Trophoblast cell (in vitro differentiated cells and primary cell): ENCODE measurements around the gene PEPD.

Experiments used
- DNase-seq, 2 donors: peaks; one replicate each; pipeline ENCODE4 v3.0.0-alpha.2; 2016
- H2AFZ ChIP-seq: 2 replicates; pipeline ENCODE4 v1.6.1; 2013; ENCODE audit warnings: low read length, moderate library complexity, mild to moderate bottlenecking; ENCODE audit not compliant: insufficient read depth, poor library complexity
- H2AK5ac ChIP-seq: 2 replicates; pipeline ENCODE4 v1.6.1; 2013; ENCODE audit warnings: mild to moderate bottlenecking, low read length
- H2BK120ac ChIP-seq: 2 replicates; pipeline ENCODE4 v1.6.1; 2013; ENCODE audit warnings: low read length, mild to moderate bottlenecking, moderate library complexity; ENCODE audit not compliant: insufficient read depth, poor library complexity
- H2BK12ac ChIP-seq: 2 replicates; pipeline ENCODE4 v1.6.1; 2013; ENCODE audit warnings: mild to moderate bottlenecking, low read length, moderate library complexity
- H2BK5ac ChIP-seq: 2 replicates; pipeline ENCODE4 v1.6.1; 2013; ENCODE audit warnings: low read length, low read depth, moderate library complexity, mild to moderate bottlenecking; ENCODE audit not compliant: poor library complexity
- H3K14ac ChIP-seq: 2 replicates; pipeline ENCODE4 v1.6.1; 2013; ENCODE audit warnings: mild to moderate bottlenecking, low read length
- H3K18ac ChIP-seq: 2 replicates; pipeline ENCODE4 v1.6.1; 2013; ENCODE audit warnings: mild to moderate bottlenecking, low read length
- H3K23ac ChIP-seq: 2 replicates; pipeline ENCODE4 v1.6.1; 2013; ENCODE audit warnings: low read length
- H3K27ac ChIP-seq: 2 replicates; pipeline ENCODE4 v1.5.1; 2013; ENCODE audit warnings: low read depth, mild to moderate bottlenecking, inconsistent platforms, low read length, moderate library complexity
- H3K27me3 ChIP-seq: 2 replicates; pipeline ENCODE4 v1.6.1; 2013; ENCODE audit warnings: inconsistent platforms, mild to moderate bottlenecking, low read length, moderate library complexity; ENCODE audit not compliant: insufficient read depth
- H3K36me3 ChIP-seq, 2 experiments: 1 replicate in 1 of 2; 2 replicates in 1 of 2; pipeline ENCODE4 v1.6.1; 2013; ENCODE audit warnings: low read length in 2 of 2, mild to moderate bottlenecking in 2 of 2, moderate library complexity in 1 of 2; ENCODE audit not compliant: insufficient read depth in 2 of 2, control insufficient read depth in 1 of 2
- H3K4ac ChIP-seq: 2 replicates; pipeline ENCODE4 v1.6.1; 2013; ENCODE audit warnings: low read depth, mild to moderate bottlenecking, low read length, moderate library complexity
- H3K4me1 ChIP-seq, 2 experiments: 1 replicate in 1 of 2; 2 replicates in 1 of 2; pipeline ENCODE4 v1.6.1; 2013; ENCODE audit warnings: low read length in 2 of 2, mild to moderate bottlenecking in 2 of 2, moderate library complexity in 1 of 2; ENCODE audit not compliant: insufficient read depth in 2 of 2, control insufficient read depth in 1 of 2
- H3K4me2 ChIP-seq: 2 replicates; pipeline ENCODE4 v1.6.1; 2013; ENCODE audit warnings: inconsistent platforms, mild to moderate bottlenecking, low read length, moderate library complexity
- H3K4me3 ChIP-seq: 2 replicates; pipeline ENCODE4 v1.5.1; 2013; ENCODE audit warnings: mild to moderate bottlenecking, low read depth, low read length, inconsistent platforms
- H3K79me1 ChIP-seq: one replicate; pipeline ENCODE4 v1.6.1; 2013; ENCODE audit warnings: low read length
- H3K79me2 ChIP-seq: 2 replicates; pipeline ENCODE4 v1.6.1; 2013; ENCODE audit warnings: low read length, mild to moderate bottlenecking; ENCODE audit not compliant: control insufficient read depth, insufficient read depth, poor library complexity
- H3K9ac ChIP-seq: 2 replicates; pipeline ENCODE4 v1.6.1; 2013; ENCODE audit warnings: mild to moderate bottlenecking, low read length
- H3K9me3 ChIP-seq: 2 replicates; pipeline ENCODE4 v1.6.1; 2013; ENCODE audit warnings: low read depth, mild to moderate bottlenecking, control low read depth, inconsistent platforms, low read length; ENCODE audit not compliant: insufficient read depth
- H4K12ac ChIP-seq: 2 replicates; pipeline ENCODE4 v1.6.1; 2013; ENCODE audit warnings: low read depth, mild to moderate bottlenecking, low read length, moderate library complexity
- H4K8ac ChIP-seq: 2 replicates; pipeline ENCODE4 v1.6.1; 2013; ENCODE audit warnings: low read depth, mild to moderate bottlenecking, low read length, moderate library complexity
- H4K91ac ChIP-seq: one replicate; pipeline ENCODE4 v1.6.1; 2013; ENCODE audit warnings: low read depth, mild to moderate bottlenecking, low read length, moderate library complexity
- WGBS: extraction: QIAGEN DNeasy Blood & Tissue Kit; methylation state at CpG from one replicate; pipeline ENCODE4 v1.1.7; 2013; ENCODE audit warnings: missing lambda C conversion rate; ENCODE audit not compliant: insufficient read length, insufficient coverage; ENCODE audit errors: extremely low coverage; 5-methylcytosine and 5-hydroxymethylcytosine counted together

The PEPD gene

GRCh38 chr19:33420821-33421220 lies 100.8 kb downstream of the PEPD start:
- no peaks in the 10 kb centered on the region for H3K79me1 ChIP-seq
- peaks cover 1% of the 10 kb centered on the region for H3K9me3 ChIP-seq
- no peak overlapping the region for H4K12ac ChIP-seq
- no peaks in the 10 kb centered on the region for H3K27me3 ChIP-seq
- H3K14ac ChIP-seq: no peak overlapping the region
- H3K36me3 ChIP-seq: no peaks in the 10 kb centered on the region
- H3K18ac ChIP-seq: no peak overlapping the region
- H4K91ac ChIP-seq: no peak overlapping the region
- H3K9ac ChIP-seq: no peak overlapping the region
- no peak overlapping the region for H3K4me2 ChIP-seq
- H2AFZ ChIP-seq: no peak overlapping the region
- no peak overlapping the region for H2BK5ac ChIP-seq
- no CpG with 5 or more reads among the region's 9 CpGs for WGBS
- no peak overlapping the region for H2AK5ac ChIP-seq
- H2BK120ac ChIP-seq: no peak overlapping the region
- no peak overlapping the region for H3K4me3 ChIP-seq
- H3K79me2 ChIP-seq: no peaks in the 10 kb centered on the region
- no peak overlapping the region for H4K8ac ChIP-seq
- H3K23ac ChIP-seq: no peak overlapping the region
- H3K4me1 ChIP-seq: no peaks in the 10 kb centered on the region
- no peak overlapping the region for H2BK12ac ChIP-seq
- H3K27ac ChIP-seq: no peak overlapping the region
- DNase-seq: no peak
- H3K4ac ChIP-seq: no peak overlapping the region

GRCh38 chr19:33419788-33420130 lies 101.8 kb downstream of the PEPD start:
- Histone ChIP-seq H3K9ac (no peak overlapping the region), H2BK120ac (no peak overlapping the region), H4K91ac (no peak overlapping the region), H3K27ac (no peak overlapping the region), H3K4me2 (no peak overlapping the region), H4K8ac (no peak overlapping the region), H2BK12ac (no peak overlapping the region), H3K14ac (no peak overlapping the region), H2AK5ac (no peak overlapping the region), H2BK5ac (no peak overlapping the region), H3K4me3 (no peak overlapping the region), H3K79me1 (no peaks in the 10 kb centered on the region), H3K27me3 (no peaks in the 10 kb centered on the region), H3K36me3 (no peaks in the 10 kb centered on the region), H4K12ac (no peak overlapping the region), H2AFZ (no peak overlapping the region), H3K4me1 (no peaks in the 10 kb centered on the region), H3K9me3 (peaks cover 1% of the 10 kb centered on the region), H3K4ac (no peak overlapping the region), H3K18ac (no peak overlapping the region), H3K23ac (no peak overlapping the region), H3K79me2 (no peaks in the 10 kb centered on the region)
- no CpG with 5 or more reads among the region's 6 CpGs for WGBS
- no peak for DNase-seq

GRCh38 chr19:33418871-33419787 lies 102.5 kb downstream of the PEPD start:
- Histone ChIP-seq H2BK120ac (no peak overlapping the region), H2AK5ac (no peak overlapping the region), H3K36me3 (no peaks in the 10 kb centered on the region), H3K79me1 (no peaks in the 10 kb centered on the region), H3K4ac (no peak overlapping the region), H3K27ac (no peak overlapping the region), H3K79me2 (no peaks in the 10 kb centered on the region), H3K4me2 (no peak overlapping the region), H3K14ac (no peak overlapping the region), H4K8ac (no peak overlapping the region), H3K18ac (no peak overlapping the region), H3K4me1 (no peaks in the 10 kb centered on the region), H2AFZ (no peak overlapping the region), H2BK12ac (no peak overlapping the region), H3K27me3 (no peaks in the 10 kb centered on the region), H3K9ac (no peak overlapping the region), H3K23ac (no peak overlapping the region), H3K9me3 (peaks cover 1% of the 10 kb centered on the region), H3K4me3 (no peak overlapping the region), H4K91ac (no peak overlapping the region), H2BK5ac (no peak overlapping the region), H4K12ac (no peak overlapping the region)
- no CpG with 5 or more reads among the region's 20 CpGs for WGBS
- DNase-seq: no peak

GRCh38 chr19:33418461-33418860 lies 103.1 kb downstream of the PEPD start:
- H3K18ac ChIP-seq: no peak overlapping the region
- H4K91ac ChIP-seq: no peak overlapping the region
- no peak overlapping the region for H3K14ac ChIP-seq
- no peak overlapping the region for H2AK5ac ChIP-seq
- no peaks in the 10 kb centered on the region for H3K79me1 ChIP-seq
- H2BK120ac ChIP-seq: no peak overlapping the region
- no peak overlapping the region for H3K4ac ChIP-seq
- H3K36me3 ChIP-seq: no peaks in the 10 kb centered on the region
- H4K12ac ChIP-seq: no peak overlapping the region
- no peaks in the 10 kb centered on the region for H3K79me2 ChIP-seq
- no peak overlapping the region for H2BK5ac ChIP-seq
- H3K27me3 ChIP-seq: no peaks in the 10 kb centered on the region
- no peak overlapping the region for H3K4me3 ChIP-seq
- peaks cover 1% of the 10 kb centered on the region for H3K9me3 ChIP-seq
- no peaks in the 10 kb centered on the region for H3K4me1 ChIP-seq
- H3K27ac ChIP-seq: no peak overlapping the region
- H3K9ac ChIP-seq: no peak overlapping the region
- H2BK12ac ChIP-seq: no peak overlapping the region
- no peak for DNase-seq
- H4K8ac ChIP-seq: no peak overlapping the region
- WGBS: no CpG with 5 or more reads among the region's 12 CpGs
- no peak overlapping the region for H3K4me2 ChIP-seq
- no peak overlapping the region for H3K23ac ChIP-seq
- no peak overlapping the region for H2AFZ ChIP-seq
